ENCODE data around the gene CALD1.

- TF ChIP-seq POLR2AphosphoS5 (IDR thresholded peaks at IDR 0.05; ENCODE audit: low read depth, low read length) (no peak), TAF1 (IDR thresholded peaks at IDR 0.05; ENCODE audit: low read depth, low read length) (no peak)
Measured at GRCh38 chr7:134781171-134781570, 1.7 kb downstream of the CALD1 start.

Measured in GM12891 (cell line).